Measurements from ENCODE around the gene PPCDC.

Gene PPCDC

GRCh38 chr15:75063338-75063737, 39.9 kb downstream of the PPCDC start:
- Histone ChIP-seq H3K4me3 (no peak overlapping the region), H4K20me1 (no peaks in the 10 kb centered on the region), H3K27me3 (no peaks in the 10 kb centered on the region), H3K4me2 (peak overlapping the region in 1 of 11 experiments; percentile 17; a peak in 1 of 22 replicates), H3K9me3 (replicated peaks in 1 of 11) (no peaks in the 10 kb centered on the region), H3K4me1 (peaks cover 37 to 80% (median 57%) of the 10 kb centered on the region in 10 experiments), H3K36me3 (peaks cover 0 to 5% (median 0%) of the 10 kb centered on the region in 11 experiments; a peak in 1 of 22 replicates), H3K9ac (no peak overlapping the region), H3K27ac (no peak overlapping the region)
- TF ChIP-seq Cebpa-rat (IDR thresholded peaks at IDR 0.05), result no peak

GRCh38 chr15:75063889-75064288, 40.5 kb downstream of the PPCDC start:
- H3K9ac ChIP-seq, result no peak overlapping the region
- H3K9me3 ChIP-seq (replicated peaks in 1 of 11), result no peaks in the 10 kb centered on the region
- H3K4me1 ChIP-seq, result peaks cover 31 to 82% (median 52%) of the 10 kb centered on the region in 10 experiments
- peak overlapping the region in 2 of 11 experiments; percentile 82 to 89; a peak in 3 of 22 replicates for H3K4me2 ChIP-seq
- no peaks in the 10 kb centered on the region for H3K27me3 ChIP-seq
- no peaks in the 10 kb centered on the region for H4K20me1 ChIP-seq
- no peak overlapping the region for H3K27ac ChIP-seq
- no peak overlapping the region for H3K4me3 ChIP-seq
- TF ChIP-seq Cebpa-rat (IDR thresholded peaks at IDR 0.05), result no peak
- peaks cover 0 to 5% (median 0%) of the 10 kb centered on the region in 11 experiments; a peak in 1 of 22 replicates for H3K36me3 ChIP-seq

DNA sequence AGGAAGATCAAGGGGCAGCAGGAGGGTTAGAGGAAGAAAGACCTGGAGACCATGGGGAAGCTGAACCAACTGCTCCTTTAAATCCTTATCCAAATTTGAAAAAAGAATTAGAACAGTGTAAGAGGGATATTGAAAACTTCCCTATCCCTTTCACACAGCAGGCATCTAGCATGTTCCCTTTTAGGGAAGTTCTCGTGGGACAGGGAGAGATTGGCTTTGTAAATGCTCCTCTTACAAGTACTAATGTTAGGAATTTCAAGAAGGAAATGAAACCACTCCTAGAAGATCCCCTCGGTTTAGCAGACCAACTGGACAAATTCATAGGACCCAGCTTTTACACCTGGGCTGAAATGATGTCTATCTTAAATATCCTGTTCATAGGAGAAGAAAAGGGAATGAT, 41.5 kb downstream of the PPCDC start:
- Histone ChIP-seq H3K36me3 (0 out of 22 replicates have a peak, but pooled peaks cover 0 to under 1% (median 0%) of the 10 kb centered on the region in 11 experiments), H3K4me1 (peaks cover 33 to 90% (median 60%) of the 10 kb centered on the region in 10 experiments), H4K20me1 (no peaks in the 10 kb centered on the region; a peak in 1 of 22 replicates), H3K27ac (no peak overlapping the region; a peak in 1 of 22 replicates), H3K4me3 (no peak overlapping the region), H3K4me2 (peak overlapping the region in 6 of 11 experiments; percentile 15 to 89 (median 73); a peak in 10 of 22 replicates), H3K27me3 (no peaks in the 10 kb centered on the region), H3K9me3 (replicated peaks in 1 of 11) (no peaks in the 10 kb centered on the region), H3K9ac (no peak overlapping the region; a peak in 1 of 22 replicates)
- no peak for TF ChIP-seq Cebpa-rat (IDR thresholded peaks at IDR 0.05)

DNA sequence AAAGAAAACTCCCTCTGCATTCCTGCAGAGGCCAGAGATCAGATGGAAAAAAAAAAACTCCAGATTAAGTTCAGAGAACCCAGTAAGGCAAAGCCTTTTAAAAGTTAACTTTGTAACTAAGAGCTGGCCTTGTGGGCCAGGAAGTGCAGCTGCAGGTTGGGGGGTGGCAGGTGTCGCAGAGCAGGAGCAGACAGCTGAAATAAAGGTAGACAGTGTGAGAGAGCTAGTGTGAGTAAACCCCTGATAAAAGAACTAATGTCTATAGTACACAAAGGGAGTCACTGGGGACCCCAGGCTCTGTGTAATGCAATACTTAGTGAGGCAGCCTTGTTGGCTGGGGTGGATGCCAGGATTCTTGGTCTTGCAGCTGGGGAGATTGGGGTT, 42.1 kb downstream of the PPCDC start:
- peak overlapping the region in 7 of 11 experiments; percentile 41 to 89 (median 69); a peak in 13 of 22 replicates for H3K4me2 ChIP-seq
- no peak overlapping the region for H3K4me3 ChIP-seq
- no peak overlapping the region; a peak in 1 of 22 replicates for H3K9ac ChIP-seq
- H3K4me1 ChIP-seq, result peaks cover 33 to 93% (median 60%) of the 10 kb centered on the region in 10 experiments
- no peak overlapping the region; a peak in 1 of 22 replicates for H3K27ac ChIP-seq
- no peaks in the 10 kb centered on the region for H3K36me3 ChIP-seq
- H3K27me3 ChIP-seq, result no peaks in the 10 kb centered on the region
- TF ChIP-seq Cebpa-rat (IDR thresholded peaks at IDR 0.05), result no peak
- no peaks in the 10 kb centered on the region for H3K9me3 ChIP-seq (replicated peaks in 1 of 11)
- H4K20me1 ChIP-seq, result no peaks in the 10 kb centered on the region; a peak in 1 of 22 replicates

- H3K4me3 ChIP-seq, result no peak overlapping the region
Observed at GRCh38 chr15:75065851-75066509, 42.6 kb downstream of the PPCDC start.

DNA sequence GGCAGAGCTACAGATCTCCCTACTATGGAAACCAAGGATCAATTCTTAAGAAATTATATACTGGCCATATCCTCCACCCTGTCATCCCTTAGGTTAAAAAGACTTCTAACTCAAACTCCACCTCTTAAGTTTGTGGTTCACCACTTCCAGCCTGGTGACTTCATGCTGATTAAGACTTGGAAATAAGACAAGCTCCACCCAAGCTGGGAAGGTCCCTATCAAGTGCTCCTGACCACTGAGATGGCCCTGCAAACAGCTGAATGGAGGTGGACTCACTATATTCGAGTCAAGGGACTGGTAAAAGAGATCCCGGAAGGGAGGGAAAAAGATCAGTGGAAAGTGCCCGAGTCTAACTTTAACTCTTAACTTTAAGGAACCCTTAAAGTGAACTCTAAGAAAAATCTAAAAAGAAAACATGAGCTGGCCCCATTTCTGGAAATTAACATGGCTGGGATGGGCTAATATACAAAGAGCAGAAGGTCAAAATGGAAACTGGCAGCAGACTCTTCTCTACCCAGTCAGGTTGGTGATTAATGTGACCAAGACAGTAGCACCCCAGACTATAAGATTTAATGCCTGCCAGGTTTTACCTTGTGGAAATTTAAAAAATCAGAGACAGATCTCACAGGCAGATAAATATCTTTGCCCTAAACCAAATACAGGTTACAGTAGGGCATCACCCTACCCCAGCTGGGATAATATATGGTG, 43.9 kb downstream of the PPCDC start:
- no peak for TF ChIP-seq Cebpa-rat (IDR thresholded peaks at IDR 0.05)
- Histone ChIP-seq H3K4me3 (no peak overlapping the region), H3K27ac (peak overlapping the region in 5 of 11 experiments; percentile 15 to 46 (median 40); a peak in 7 of 22 replicates), H3K9me3 (replicated peaks in 1 of 11) (no peaks in the 10 kb centered on the region; a peak in 1 of 22 replicates), H3K27me3 (no peaks in the 10 kb centered on the region), H3K4me1 (peaks cover 24 to 93% (median 44%) of the 10 kb centered on the region in 10 experiments), H3K4me2 (peak overlapping the region; percentile 20 to 89 (median 67); a peak in 21 of 22 replicates), H3K9ac (peak overlapping the region in 2 of 11 experiments; percentile 16 to 18; a peak in 2 of 22 replicates), H4K20me1 (no peaks in the 10 kb centered on the region; a peak in 1 of 22 replicates), H3K36me3 (no peaks in the 10 kb centered on the region)

More at GRCh38 chr15:75065851-75066509, 42.6 kb downstream of the PPCDC start:
- Histone ChIP-seq H3K4me1 (peaks cover 30 to 93% (median 55%) of the 10 kb centered on the region in 10 experiments), H3K27ac (peak overlapping the region in 2 of 11 experiments; percentile 37 to 46; a peak in 1 of 22 replicates), H3K9ac (no peak overlapping the region), H3K9me3 (replicated peaks in 1 of 11) (no peaks in the 10 kb centered on the region), H4K20me1 (no peaks in the 10 kb centered on the region; a peak in 1 of 22 replicates), H3K4me2 (peak overlapping the region; percentile 20 to 89 (median 67); a peak in 16 of 22 replicates), H3K36me3 (no peaks in the 10 kb centered on the region), H3K27me3 (no peaks in the 10 kb centered on the region)
- no peak for TF ChIP-seq Cebpa-rat (IDR thresholded peaks at IDR 0.05)

GRCh38 chr15:75068748-75069147, 45.4 kb downstream of the PPCDC start:
- H3K27me3 ChIP-seq, result no peaks in the 10 kb centered on the region
- H3K4me3 ChIP-seq, result no peak overlapping the region
- peaks cover 0 to 8% (median 0%) of the 10 kb centered on the region in 11 experiments; a peak in 6 of 22 replicates for H3K9me3 ChIP-seq (replicated peaks in 1 of 11)
- H3K36me3 ChIP-seq, result no peaks in the 10 kb centered on the region
- no peaks in the 10 kb centered on the region; a peak in 1 of 22 replicates for H4K20me1 ChIP-seq
- H3K4me1 ChIP-seq, result peaks cover 24 to 98% (median 52%) of the 10 kb centered on the region in 10 experiments
- no peak for TF ChIP-seq Cebpa-rat (IDR thresholded peaks at IDR 0.05)
- peak overlapping the region in 4 of 11 experiments; percentile 75 to 89 (median 80); a peak in 8 of 22 replicates for H3K4me2 ChIP-seq
- H3K27ac ChIP-seq, result peak overlapping the region in 1 of 11 experiments; percentile 61; a peak in 2 of 22 replicates
- no peak overlapping the region for H3K9ac ChIP-seq

DNA sequence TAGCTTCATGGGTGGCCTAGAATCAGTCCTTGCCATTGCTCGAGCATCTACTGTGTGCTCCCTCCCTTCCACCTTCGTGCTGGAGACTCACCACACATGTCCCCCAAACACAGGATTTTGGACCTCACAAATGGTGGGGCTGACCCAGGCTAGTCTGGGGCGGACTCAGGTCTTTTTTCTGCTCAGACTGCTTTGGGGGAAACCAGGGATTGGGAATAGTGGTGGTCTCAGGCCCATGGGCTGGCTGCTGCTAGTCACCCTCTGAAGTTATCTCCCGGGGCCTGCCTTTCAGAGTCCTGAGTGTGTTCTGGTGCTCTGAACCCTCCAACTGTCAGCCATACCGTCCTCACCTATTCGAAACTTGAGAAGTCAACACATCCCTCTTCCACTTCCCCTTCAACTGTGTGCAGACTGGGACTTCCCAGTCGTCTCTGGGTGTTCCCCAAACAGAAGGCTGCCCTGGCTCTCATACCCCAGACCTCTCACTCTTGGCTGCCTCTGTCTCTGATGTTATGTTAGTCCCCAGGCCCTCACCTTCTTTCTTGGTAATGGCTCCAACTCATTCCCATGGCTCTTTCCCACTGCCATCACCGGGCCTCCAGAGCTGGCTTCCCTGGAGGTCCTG, 46.0 kb downstream of the PPCDC start:
- Histone ChIP-seq H3K27ac (peak overlapping the region in 6 of 11 experiments; percentile 2 to 61 (median 30); a peak in 7 of 22 replicates), H3K27me3 (no peaks in the 10 kb centered on the region), H4K20me1 (no peaks in the 10 kb centered on the region; a peak in 1 of 22 replicates), H3K9me3 (replicated peaks in 1 of 11) (peaks cover 0 to 15% (median 6%) of the 10 kb centered on the region in 11 experiments; a peak in 17 of 22 replicates), H3K9ac (no peak overlapping the region), H3K36me3 (no peaks in the 10 kb centered on the region), H3K4me1 (peaks cover 24 to 99% (median 51%) of the 10 kb centered on the region in 10 experiments), H3K4me3 (no peak overlapping the region), H3K4me2 (peak overlapping the region in 8 of 11 experiments; percentile 6 to 89 (median 70); a peak in 14 of 22 replicates)
- no peak for TF ChIP-seq Cebpa-rat (IDR thresholded peaks at IDR 0.05)
